Measurements from ENCODE around the gene MED14. TPM values are rescaled to one million over a fixed set of nuclear protein-coding genes. Genes with fewer than 3 reads are reported as not detected.
"Not testable (repeated sequence)": the region's sequence is repeated elsewhere in the genome, so short reads cannot be mapped to it uniquely, and the experiment has no call there.

MED14 gene
- polyA plus RNA-seq (2013), result 29.9 TPM

- no peaks in the 10 kb centered on the region for H3K9me3 ChIP-seq (ENCODE audit: control extremely low read depth in 1 of 5, control insufficient read depth in 4 of 5, insufficient read depth in 2 of 5, low read depth in 1 of 5, low read length in 4 of 5)
- no peaks in the 10 kb centered on the region for H3K36me3 ChIP-seq (ENCODE audit: control insufficient read depth in 4 of 4, insufficient read depth in 4 of 4, low read length in 3 of 4)
- peak within 1 kb of the TSS; percentile 49 to 89 (median 78) for H3K4me3 ChIP-seq (ENCODE audit: control insufficient read depth in 1 of 7, extremely low read depth in 1 of 7, insufficient read depth in 4 of 7, low read depth in 2 of 7, low read length in 6 of 7)
- WGBS (ENCODE audit: insufficient coverage), result under 1% methylated on average over 71 of the region's 88 CpGs
- CTCF ChIA-PET, result interaction anchor here (0.8 to 1.1 kb wide), 4 partner anchors 13 to 56 kb away, joined by 3 to 5 read pairs (median 4); no protein-coding TSS in a partner anchor
- H3K4me1 ChIP-seq (ENCODE audit: control extremely low read depth in 1 of 4, control insufficient read depth in 4 of 4, insufficient read depth in 4 of 4, low read length in 3 of 4), result peaks cover 8 to 29% (median 14%) of the 10 kb centered on the region in 4 experiments
- POLR2A ChIA-PET, result interaction anchor here (0.6 to 1.0 kb wide), 4 partner anchors 11 to 845 kb away, joined by 3 read pairs; no protein-coding TSS in a partner anchor
- DNase-seq, result peak; percentile 92 to 99 (median 96)
- peak within 1 kb of the TSS; percentile 85 to 96 for H3K27ac ChIP-seq (ENCODE audit: insufficient read depth in 1 of 2, low read depth in 1 of 2, low read length in 2 of 2, poor library complexity in 1 of 2, severe bottlenecking in 2 of 2)
- peaks cover 0 to 14% (median 0%) of the 10 kb centered on the region in 5 experiments for H3K27me3 ChIP-seq (replicated peaks in 2 of 5; ENCODE audit: control insufficient read depth in 4 of 5, insufficient read depth in 5 of 5, low read length in 4 of 5)
These were observed at the start of gene MED14 for GRCh38 chrX:40735325-40736169. Gene MED14, minus strand, starts transcription at chrX:40735542. Its CDS starts 130 bp downstream, at chrX:40735412.

- ChIA-PET CTCF (interaction anchor here (0.9 kb wide), 1 partner anchor 20 kb away, joined by 3 read pairs; no protein-coding TSS in a partner anchor), POLR2A (no interaction called here)
- Histone ChIP-seq H3K9me3 (ENCODE audit: control extremely low read depth in 1 of 5, control insufficient read depth in 4 of 5, insufficient read depth in 2 of 5, low read depth in 1 of 5, low read length in 4 of 5) (no peaks in the 10 kb centered on the region), H3K4me3 (ENCODE audit: control insufficient read depth in 1 of 7, extremely low read depth in 1 of 7, insufficient read depth in 4 of 7, low read depth in 2 of 7, low read length in 6 of 7) (no peak overlapping the region), H3K4me1 (ENCODE audit: control extremely low read depth in 1 of 4, control insufficient read depth in 4 of 4, insufficient read depth in 4 of 4, low read length in 3 of 4) (no peaks in the 10 kb centered on the region), H3K27me3 (replicated peaks in 2 of 5; ENCODE audit: control insufficient read depth in 4 of 5, insufficient read depth in 5 of 5, low read length in 4 of 5) (peaks cover 0 to 21% (median 0%) of the 10 kb centered on the region in 5 experiments), H3K36me3 (ENCODE audit: control insufficient read depth in 4 of 4, insufficient read depth in 4 of 4, low read length in 3 of 4) (no peaks in the 10 kb centered on the region), H3K27ac (ENCODE audit: insufficient read depth in 1 of 2, low read depth in 1 of 2, low read length in 2 of 2, poor library complexity in 1 of 2, severe bottlenecking in 2 of 2) (no peak overlapping the region)
- WGBS (ENCODE audit: insufficient coverage), result 72% methylated on average over 2 of the region's 4 CpGs
- no peak for DNase-seq
These were observed 49.3 kb upstream of the MED14 start for GRCh38 chrX:40784516-40785151.

GRCh38 chrX:40782644-40783259, 47.4 kb upstream of the MED14 start:
- H3K36me3 ChIP-seq (ENCODE audit: control insufficient read depth in 4 of 4, insufficient read depth in 4 of 4, low read length in 3 of 4); H3K4me1 ChIP-seq (ENCODE audit: control extremely low read depth in 1 of 4, control insufficient read depth in 4 of 4, insufficient read depth in 4 of 4, low read length in 3 of 4); H3K27ac ChIP-seq (ENCODE audit: insufficient read depth in 1 of 2, low read depth in 1 of 2, low read length in 2 of 2, poor library complexity in 1 of 2, severe bottlenecking in 2 of 2); H3K4me3 ChIP-seq (ENCODE audit: control insufficient read depth in 1 of 7, extremely low read depth in 1 of 7, insufficient read depth in 4 of 7, low read depth in 2 of 7, low read length in 6 of 7); POLR2A ChIA-PET; CTCF ChIA-PET; DNase-seq; H3K9me3 ChIP-seq (ENCODE audit: control extremely low read depth in 1 of 5, control insufficient read depth in 4 of 5, insufficient read depth in 2 of 5, low read depth in 1 of 5, low read length in 4 of 5): not testable (repeated sequence)
- peaks cover 0 to 11% (median 0%) of the 10 kb centered on the region in 5 experiments for H3K27me3 ChIP-seq (replicated peaks in 2 of 5; ENCODE audit: control insufficient read depth in 4 of 5, insufficient read depth in 5 of 5, low read length in 4 of 5)
- 94% methylated on average over 6 of the region's 11 CpGs for WGBS (ENCODE audit: insufficient coverage)

GRCh38 chrX:40780951-40781350, 45.6 kb upstream of the MED14 start:
- POLR2A ChIA-PET, result no interaction called here
- Histone ChIP-seq H3K4me3 (ENCODE audit: control insufficient read depth in 1 of 7, extremely low read depth in 1 of 7, insufficient read depth in 4 of 7, low read depth in 2 of 7, low read length in 6 of 7) (no peak overlapping the region), H3K27me3 (replicated peaks in 2 of 5; ENCODE audit: control insufficient read depth in 4 of 5, insufficient read depth in 5 of 5, low read length in 4 of 5) (peaks cover 0 to 10% (median 0%) of the 10 kb centered on the region in 5 experiments), H3K4me1 (ENCODE audit: control extremely low read depth in 1 of 4, control insufficient read depth in 4 of 4, insufficient read depth in 4 of 4, low read length in 3 of 4) (no peaks in the 10 kb centered on the region), H3K36me3 (ENCODE audit: control insufficient read depth in 4 of 4, insufficient read depth in 4 of 4, low read length in 3 of 4) (no peaks in the 10 kb centered on the region), H3K27ac (ENCODE audit: insufficient read depth in 1 of 2, low read depth in 1 of 2, low read length in 2 of 2, poor library complexity in 1 of 2, severe bottlenecking in 2 of 2) (no peak overlapping the region), H3K9me3 (ENCODE audit: control extremely low read depth in 1 of 5, control insufficient read depth in 4 of 5, insufficient read depth in 2 of 5, low read depth in 1 of 5, low read length in 4 of 5) (no peaks in the 10 kb centered on the region)
- WGBS (ENCODE audit: insufficient coverage), result no CpG with 5 or more reads among the region's 2 CpGs
- CTCF ChIA-PET, result no interaction called here
- DNase-seq, result no peak

- Histone ChIP-seq H3K4me1 (ENCODE audit: control extremely low read depth in 1 of 4, control insufficient read depth in 4 of 4, insufficient read depth in 4 of 4, low read length in 3 of 4) (no peaks in the 10 kb centered on the region), H3K27me3 (replicated peaks in 2 of 5; ENCODE audit: control insufficient read depth in 4 of 5, insufficient read depth in 5 of 5, low read length in 4 of 5) (peaks cover 0 to 10% (median 0%) of the 10 kb centered on the region in 5 experiments), H3K9me3 (ENCODE audit: control extremely low read depth in 1 of 5, control insufficient read depth in 4 of 5, insufficient read depth in 2 of 5, low read depth in 1 of 5, low read length in 4 of 5) (no peaks in the 10 kb centered on the region), H3K36me3 (ENCODE audit: control insufficient read depth in 4 of 4, insufficient read depth in 4 of 4, low read length in 3 of 4) (no peaks in the 10 kb centered on the region), H3K4me3 (ENCODE audit: control insufficient read depth in 1 of 7, extremely low read depth in 1 of 7, insufficient read depth in 4 of 7, low read depth in 2 of 7, low read length in 6 of 7) (no peak overlapping the region), H3K27ac (ENCODE audit: insufficient read depth in 1 of 2, low read depth in 1 of 2, low read length in 2 of 2, poor library complexity in 1 of 2, severe bottlenecking in 2 of 2) (no peak overlapping the region)
- 92% methylated on average over 5 of the region's 6 CpGs for WGBS (ENCODE audit: insufficient coverage)
- DNase-seq, result no peak
- ChIA-PET POLR2A (no interaction called here), CTCF (no interaction called here)
These were observed 44.7 kb upstream of the MED14 start for GRCh38 chrX:40780082-40780481.

GRCh38 chrX:40778861-40779575, 43.7 kb upstream of the MED14 start:
- CTCF ChIA-PET, result interaction anchor here (1.1 kb wide), 1 partner anchor 13 kb away, joined by 3 read pairs; no protein-coding TSS in a partner anchor
- Histone ChIP-seq H3K4me1 (ENCODE audit: control extremely low read depth in 1 of 4, control insufficient read depth in 4 of 4, insufficient read depth in 4 of 4, low read length in 3 of 4) (no peaks in the 10 kb centered on the region), H3K9me3 (ENCODE audit: control extremely low read depth in 1 of 5, control insufficient read depth in 4 of 5, insufficient read depth in 2 of 5, low read depth in 1 of 5, low read length in 4 of 5) (no peaks in the 10 kb centered on the region), H3K4me3 (ENCODE audit: control insufficient read depth in 1 of 7, extremely low read depth in 1 of 7, insufficient read depth in 4 of 7, low read depth in 2 of 7, low read length in 6 of 7) (no peak overlapping the region), H3K36me3 (ENCODE audit: control insufficient read depth in 4 of 4, insufficient read depth in 4 of 4, low read length in 3 of 4) (no peaks in the 10 kb centered on the region), H3K27ac (ENCODE audit: insufficient read depth in 1 of 2, low read depth in 1 of 2, low read length in 2 of 2, poor library complexity in 1 of 2, severe bottlenecking in 2 of 2) (no peak overlapping the region), H3K27me3 (replicated peaks in 2 of 5; ENCODE audit: control insufficient read depth in 4 of 5, insufficient read depth in 5 of 5, low read length in 4 of 5) (peaks cover 0 to 8% (median 0%) of the 10 kb centered on the region in 5 experiments)
- WGBS (ENCODE audit: insufficient coverage), result 90% methylated on average over 3 of the region's 4 CpGs
- POLR2A ChIA-PET, result no interaction called here
- no peak for DNase-seq
